Activated CD8-positive, alpha-beta memory T cell treated with anti-CD3 and anti-CD28 coated beads, Interleukin-2, amount 10 ng/mL, durations not matched to agents 7 days and 5 days (primary cell): ENCODE data around the gene KDM2B. TPM values are rescaled to one million over a fixed set of nuclear protein-coding genes. Genes with fewer than 3 reads are reported as not detected.

Source experiments
- ATAC-seq: fragments of 150-1000 bp; cut with Tn5 transposase; one replicate; pipeline ENCODE4 v1.10.0; 2021; ENCODE audit warnings: moderate library complexity
- CTCF ChIA-PET: fragments of 350-600 bp; sonication (Branson Sonifier 250); formaldehyde crosslinking; loops from one replicate; lab custom pipeline; 2021; ENCODE audit warnings: antibody characterized with exemption; lab: Charles Lee
- DNase-seq: peaks from one replicate; pipeline ENCODE4 v3.0.0-alpha.2; 2020
- H3K27ac Mint-ChIP-seq: one replicate; pipeline ENCODE4 v1.8.0; 2021; ENCODE audit warnings: mild to moderate bottlenecking, mixed read lengths
- H3K27me3 Mint-ChIP-seq: one replicate; pipeline ENCODE4 v1.8.0; 2021; ENCODE audit warnings: mixed read lengths
- H3K36me3 Mint-ChIP-seq: one replicate; pipeline ENCODE4 v1.8.0; 2021; ENCODE audit warnings: mild to moderate bottlenecking, mixed read lengths
- H3K4me1 Mint-ChIP-seq: one replicate; pipeline ENCODE4 v1.8.0; 2021; ENCODE audit warnings: mixed read lengths
- H3K4me3 Mint-ChIP-seq: one replicate; pipeline ENCODE4 v1.8.0; 2021; ENCODE audit warnings: mild to moderate bottlenecking, moderate library complexity, mixed read lengths
- H3K9me3 Mint-ChIP-seq: one replicate; pipeline ENCODE4 v1.8.0; 2022; ENCODE audit warnings: low read depth, mixed read lengths
- total RNA-seq, 2 experiments: library from RNA; stranded (reverse); gene quantifications; one replicate each; pipeline ENCODE4 v1.2.3, GENCODE V29; 2021

Gene KDM2B
- total RNA-seq, 2 experiments from 2014 or later: 63.8 to 64.8 TPM

DNA sequence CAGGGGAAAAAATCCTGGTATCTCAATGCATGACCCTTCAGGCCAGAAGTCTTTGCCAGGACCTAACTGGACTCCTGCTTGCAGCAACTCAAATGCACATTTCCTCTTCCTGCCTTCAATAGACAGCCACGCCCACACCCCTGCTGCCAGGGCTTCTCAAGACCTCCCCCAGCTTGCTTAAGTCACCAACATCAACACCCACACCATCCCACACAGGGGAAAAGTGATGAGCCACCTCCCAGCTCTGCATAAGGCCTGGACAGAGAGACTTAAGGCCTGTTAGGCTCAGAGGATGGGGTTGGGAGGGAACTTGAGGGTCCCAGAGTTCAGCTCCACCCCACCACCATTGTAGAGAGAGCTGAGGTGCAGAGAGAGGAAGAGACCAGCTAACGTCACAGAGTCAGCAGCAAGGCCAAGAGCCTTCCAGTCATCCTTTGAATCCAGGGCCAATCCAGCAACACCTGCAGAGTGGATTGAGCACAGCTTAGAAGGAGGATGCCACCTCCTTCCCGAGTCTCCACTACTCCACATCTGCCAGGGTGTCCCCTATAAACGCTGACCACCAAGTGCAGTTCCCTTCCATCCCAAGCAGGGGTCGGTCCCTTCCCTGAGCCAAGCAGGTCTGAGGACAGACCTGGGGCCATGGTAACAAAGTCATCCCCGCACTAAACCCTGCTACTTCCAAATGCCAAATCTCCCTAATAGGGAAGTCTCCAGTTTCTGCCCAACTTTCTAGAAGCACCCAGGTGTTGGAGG, 50.0 kb downstream of the KDM2B start:
- Mint-ChIP-seq H3K27ac (peak overlapping the region; percentile 88), H3K36me3 (peaks cover 26% of the 10 kb centered on the region), H3K27me3 (no peaks in the 10 kb centered on the region), H3K4me3 (peak overlapping the region; percentile 6), H3K9me3 (no peaks in the 10 kb centered on the region), H3K4me1 (peaks cover 45% of the 10 kb centered on the region)
- ATAC-seq: peak; percentile 91
- CTCF ChIA-PET: interaction anchor here (0.6 to 0.9 kb wide), 2 partner anchors 35 to 42 kb away, joined by 3 read pairs; no protein-coding TSS in a partner anchor
- peak; percentile 89 for DNase-seq

GRCh38 chr12:121529184-121529583, 51.6 kb downstream of the KDM2B start:
- H3K9me3 Mint-ChIP-seq: no peaks in the 10 kb centered on the region
- ATAC-seq (no peak), DNase-seq (no peak)
- CTCF ChIA-PET: interaction anchor here (1.3 kb wide), 1 partner anchor 86 kb away, joined by 5 read pairs; no protein-coding TSS in a partner anchor
- no peaks in the 10 kb centered on the region for H3K27me3 Mint-ChIP-seq
- no peak overlapping the region for H3K4me3 Mint-ChIP-seq
- H3K27ac Mint-ChIP-seq: no peak overlapping the region
- peaks cover 30% of the 10 kb centered on the region for H3K4me1 Mint-ChIP-seq
- H3K36me3 Mint-ChIP-seq: peaks cover 23% of the 10 kb centered on the region

DNA sequence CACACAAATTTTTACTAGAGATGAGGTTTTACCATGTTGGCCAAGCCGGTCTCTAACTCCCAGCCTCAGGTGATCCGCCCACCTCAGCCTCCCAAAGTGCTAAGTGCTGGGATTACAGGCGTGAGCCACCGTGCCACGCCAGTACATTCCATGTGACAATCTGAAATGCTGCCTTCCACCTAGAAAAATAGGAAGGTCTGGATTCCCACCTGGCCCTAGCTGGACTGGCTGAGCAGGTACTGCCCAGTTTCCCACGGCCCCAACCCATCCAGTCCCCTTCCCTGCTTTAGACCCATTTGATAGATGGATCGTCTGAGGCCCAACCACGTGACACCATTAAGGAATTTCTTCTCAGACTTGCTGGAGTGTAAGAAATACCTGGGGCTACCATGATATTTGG, 55.4 kb downstream of the KDM2B start:
- Mint-ChIP-seq H3K4me1 (peaks cover 16% of the 10 kb centered on the region), H3K27me3 (no peaks in the 10 kb centered on the region), H3K4me3 (no peak overlapping the region), H3K36me3 (peaks cover 9% of the 10 kb centered on the region), H3K9me3 (no peaks in the 10 kb centered on the region), H3K27ac (no peak overlapping the region)
- DNase-seq: no peak
- no peak for ATAC-seq
- CTCF ChIA-PET: interaction anchor here (3.0 kb wide), 1 partner anchor 24 kb away, joined by 8 read pairs; no protein-coding TSS in a partner anchor

- Mint-ChIP-seq H3K4me1 (peaks cover 15% of the 10 kb centered on the region), H3K9me3 (no peaks in the 10 kb centered on the region), H3K27me3 (no peaks in the 10 kb centered on the region), H3K27ac (no peak overlapping the region), H3K36me3 (peaks cover 11% of the 10 kb centered on the region), H3K4me3 (no peak overlapping the region)
- CTCF ChIA-PET: no interaction called here
- no peak for DNase-seq
- no peak for ATAC-seq
Observed at GRCh38 chr12:121524196-121524916, 56.5 kb downstream of the KDM2B start.

DNA sequence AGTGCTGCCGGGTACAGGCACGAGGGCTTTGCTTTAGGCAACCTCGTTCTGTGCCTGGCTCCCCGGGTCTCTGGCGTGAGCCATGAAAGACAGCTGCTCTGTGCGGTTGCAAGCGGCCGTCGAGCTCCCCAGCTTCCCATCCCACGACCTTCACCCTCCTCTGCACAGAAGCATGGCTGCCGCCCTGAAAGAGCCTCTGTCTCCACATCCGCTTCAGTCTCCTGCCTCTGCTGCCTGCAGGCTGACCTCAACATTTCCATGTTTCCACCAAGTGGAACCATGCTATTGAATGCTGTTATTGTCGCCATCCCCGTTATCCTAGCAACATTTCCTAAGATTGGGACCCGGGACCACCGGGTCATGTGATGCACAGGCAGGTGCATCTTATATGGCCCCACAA, 57.1 kb downstream of the KDM2B start:
- Mint-ChIP-seq H3K4me3 (no peak overlapping the region), H3K36me3 (peaks cover 8% of the 10 kb centered on the region), H3K27me3 (no peaks in the 10 kb centered on the region), H3K9me3 (no peaks in the 10 kb centered on the region), H3K27ac (no peak overlapping the region), H3K4me1 (peaks cover 10% of the 10 kb centered on the region)
- ATAC-seq (no peak), DNase-seq (no peak)
- CTCF ChIA-PET: interaction anchor here (1.0 kb wide), 1 partner anchor 21 kb away, joined by 3 read pairs; no protein-coding TSS in a partner anchor

DNA sequence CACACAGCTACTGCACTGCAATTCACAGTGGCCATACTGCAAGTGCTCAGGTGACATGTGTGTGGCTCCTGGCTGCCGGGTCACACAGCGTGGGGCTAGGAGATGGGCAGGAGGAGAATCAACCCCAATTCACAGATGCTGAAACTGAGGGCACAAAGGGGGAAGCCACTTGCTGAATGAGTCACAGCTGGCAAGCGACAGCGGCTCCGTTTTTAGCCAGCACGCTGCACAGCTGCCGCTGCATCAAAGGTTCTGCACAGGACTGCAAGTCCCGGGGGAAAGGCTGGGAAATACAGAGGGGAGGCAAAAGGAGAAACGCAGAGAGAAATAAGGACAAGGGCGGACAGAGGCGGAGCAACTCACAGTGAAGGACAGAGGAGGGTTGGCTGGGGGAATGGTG, 57.9 kb downstream of the KDM2B start:
- Mint-ChIP-seq H3K27ac (no peak overlapping the region), H3K9me3 (no peaks in the 10 kb centered on the region), H3K4me1 (peaks cover 9% of the 10 kb centered on the region), H3K36me3 (peaks cover 6% of the 10 kb centered on the region), H3K4me3 (no peak overlapping the region), H3K27me3 (no peaks in the 10 kb centered on the region)
- ATAC-seq (no peak), DNase-seq (no peak)
- CTCF ChIA-PET: interaction anchor here (1.0 to 1.2 kb wide), 2 partner anchors 21 to 115 kb away, joined by 3 read pairs; no protein-coding TSS in a partner anchor

- DNase-seq (no peak), ATAC-seq (no peak)
- Mint-ChIP-seq H3K4me1 (peaks cover 9% of the 10 kb centered on the region), H3K27me3 (no peaks in the 10 kb centered on the region), H3K27ac (no peak overlapping the region), H3K36me3 (peaks cover 9% of the 10 kb centered on the region), H3K9me3 (no peaks in the 10 kb centered on the region), H3K4me3 (no peak overlapping the region)
- CTCF ChIA-PET: no interaction called here
Observed at GRCh38 chr12:121520586-121521086, 60.2 kb downstream of the KDM2B start.

DNA sequence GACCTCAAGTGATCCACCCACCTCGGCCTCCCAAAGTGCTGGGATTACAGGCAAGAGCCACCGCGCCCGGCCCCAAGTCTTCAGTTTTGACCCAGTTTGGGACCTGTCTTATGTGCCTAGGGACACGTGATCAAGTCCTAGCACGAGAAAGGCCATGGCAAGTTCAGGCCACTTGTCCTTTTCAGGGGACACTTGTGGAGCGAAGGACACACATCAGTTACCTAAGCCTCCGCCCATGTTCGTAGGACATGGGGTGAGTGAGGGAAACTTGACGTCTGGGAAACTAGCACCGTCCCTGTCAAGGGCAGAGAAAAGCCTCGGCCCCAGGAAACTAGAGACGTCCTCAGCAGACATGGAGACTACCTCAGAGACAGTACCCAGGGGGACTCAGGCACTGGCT, 60.7 kb downstream of the KDM2B start:
- peaks cover 9% of the 10 kb centered on the region for H3K36me3 Mint-ChIP-seq
- DNase-seq (no peak), ATAC-seq (no peak)
- no peaks in the 10 kb centered on the region for H3K27me3 Mint-ChIP-seq
- peaks cover 9% of the 10 kb centered on the region for H3K4me1 Mint-ChIP-seq
- no peak overlapping the region for H3K27ac Mint-ChIP-seq
- H3K4me3 Mint-ChIP-seq: no peak overlapping the region
- CTCF ChIA-PET: no interaction called here
- no peaks in the 10 kb centered on the region for H3K9me3 Mint-ChIP-seq

DNA sequence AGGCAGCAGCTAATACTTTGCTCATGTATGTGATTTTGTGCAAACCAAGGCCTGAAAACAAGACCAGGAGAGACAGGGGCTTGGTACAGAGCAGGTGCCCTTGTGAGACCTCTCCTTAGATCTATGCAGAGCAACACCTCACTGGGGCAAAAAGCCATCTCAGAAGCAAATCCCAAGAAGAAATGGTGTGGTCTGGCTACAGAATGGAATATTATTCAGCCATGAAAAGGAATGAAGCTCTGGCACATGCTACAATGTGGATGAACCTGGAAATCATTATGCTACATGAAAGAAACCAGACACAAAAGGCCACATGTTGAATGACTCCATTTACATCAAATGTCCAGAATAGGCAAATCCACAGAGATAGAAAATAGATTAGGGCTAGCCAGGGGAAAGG, 61.6 kb downstream of the KDM2B start:
- H3K9me3 Mint-ChIP-seq: no peaks in the 10 kb centered on the region
- H3K27ac Mint-ChIP-seq: no peak overlapping the region
- H3K27me3 Mint-ChIP-seq: no peaks in the 10 kb centered on the region
- DNase-seq (no peak), ATAC-seq (no peak)
- H3K4me1 Mint-ChIP-seq: peaks cover 10% of the 10 kb centered on the region
- H3K36me3 Mint-ChIP-seq: peaks cover 9% of the 10 kb centered on the region
- CTCF ChIA-PET: interaction anchor here (0.6 to 0.8 kb wide), 2 partner anchors 26 to 76 kb away, joined by 3 to 4 read pairs; no protein-coding TSS in a partner anchor
- H3K4me3 Mint-ChIP-seq: no peak overlapping the region

- H3K4me1 Mint-ChIP-seq: peaks cover 13% of the 10 kb centered on the region
- H3K4me3 Mint-ChIP-seq: no peak overlapping the region
- no peak overlapping the region for H3K27ac Mint-ChIP-seq
- ATAC-seq: no peak
- CTCF ChIA-PET: no interaction called here
- no peaks in the 10 kb centered on the region for H3K27me3 Mint-ChIP-seq
- peaks cover 9% of the 10 kb centered on the region for H3K36me3 Mint-ChIP-seq
- DNase-seq: no peak
- H3K9me3 Mint-ChIP-seq: no peaks in the 10 kb centered on the region
Observed at GRCh38 chr12:121518656-121519055, 62.2 kb downstream of the KDM2B start.

GRCh38 chr12:121516437-121517011, 64.3 kb downstream of the KDM2B start:
- Mint-ChIP-seq H3K27ac (no peak overlapping the region), H3K4me1 (peaks cover 7% of the 10 kb centered on the region), H3K27me3 (no peaks in the 10 kb centered on the region), H3K4me3 (no peak overlapping the region), H3K9me3 (no peaks in the 10 kb centered on the region), H3K36me3 (peaks cover 9% of the 10 kb centered on the region)
- no peak for ATAC-seq
- DNase-seq: no peak
- CTCF ChIA-PET: interaction anchor here (1.6 kb wide), 1 partner anchor 23 kb away, joined by 4 read pairs; no protein-coding TSS in a partner anchor

DNA sequence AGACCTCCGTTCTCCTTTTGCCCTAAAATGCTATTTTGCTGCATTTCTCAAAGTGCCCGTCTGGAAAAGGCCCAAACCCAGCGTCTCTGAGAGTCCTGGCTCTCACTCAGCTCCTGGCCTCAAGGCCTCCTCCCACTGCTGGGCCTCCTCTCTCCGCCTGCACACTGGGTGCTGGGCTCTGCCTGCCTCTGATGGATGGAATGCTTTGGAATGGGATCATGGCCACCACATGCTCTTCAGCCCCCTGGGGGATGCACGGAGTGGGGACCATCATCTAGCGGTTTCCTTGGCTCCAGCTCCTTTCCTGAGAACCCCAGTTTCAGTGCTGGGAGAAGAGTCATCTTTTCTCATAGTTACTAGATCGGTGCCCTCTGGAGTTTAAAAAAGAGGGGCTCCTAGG, 65.2 kb downstream of the KDM2B start:
- Mint-ChIP-seq H3K36me3 (peaks cover 8% of the 10 kb centered on the region), H3K9me3 (no peaks in the 10 kb centered on the region), H3K4me1 (peaks cover 7% of the 10 kb centered on the region), H3K27me3 (no peaks in the 10 kb centered on the region), H3K27ac (no peak overlapping the region), H3K4me3 (no peak overlapping the region)
- CTCF ChIA-PET: interaction anchor here (0.8 to 1.6 kb wide), 2 partner anchors 16 to 22 kb away, joined by 3 to 4 read pairs; no protein-coding TSS in a partner anchor
- ATAC-seq: no peak
- DNase-seq: no peak

GRCh38 chr12:121514184-121514742, 66.6 kb downstream of the KDM2B start:
- Mint-ChIP-seq H3K4me1 (peaks cover 5% of the 10 kb centered on the region), H3K4me3 (no peak overlapping the region), H3K36me3 (peaks cover 8% of the 10 kb centered on the region), H3K27ac (peak overlapping the region; percentile 49), H3K27me3 (no peaks in the 10 kb centered on the region), H3K9me3 (no peaks in the 10 kb centered on the region)
- peak; percentile 25 for ATAC-seq
- DNase-seq: no peak
- CTCF ChIA-PET: interaction anchor here (0.7 kb wide), 1 partner anchor 14 kb away, joined by 3 read pairs; no protein-coding TSS in a partner anchor
